Tibial artery (tissue), 4 donors: ENCODE data around the gene UBE2G2.

Experiments used
- DNase-seq, 2 donors: peaks; one replicate each; pipeline ENCODE4 v3.0.0-alpha.2; 2019
- H3K27ac ChIP-seq, 2 donors: fragments of 200-600 bp; sonication (generic) in 1 of 2; 1 replicate in 1 of 2; 2 replicates in 1 of 2; pipeline ENCODE4 v1.5.1; 2018 to 2019; ENCODE audit warnings: mild to moderate bottlenecking in 1 of 2
- H3K27me3 ChIP-seq, 2 donors: fragments of 200-600 bp; sonication (generic) in 1 of 2; one replicate each; pipeline versions ENCODE4 v1.5.1 to v1.6.0; 2016 to 2019
- H3K36me3 ChIP-seq, 3 donors: fragments of 200-600 bp; sonication (generic) in 2 of 3; one replicate each; pipeline ENCODE4 v1.5.1; 2016 to 2019; ENCODE audit warnings: mild to moderate bottlenecking in 2 of 3
- H3K4me1 ChIP-seq, 4 donors: fragments of 200-600 bp; sonication (generic) in 2 of 4; 1 replicate in 3 of 4; 2 replicates in 1 of 4; pipeline ENCODE4 v1.5.1; 2016 to 2019
- H3K4me3 ChIP-seq, 2 donors: fragments of 200-600 bp; sonication (generic) in 1 of 2; 1 replicate in 1 of 2; 2 replicates in 1 of 2; pipeline ENCODE4 v1.5.1; 2018 to 2019; ENCODE audit warnings: mild to moderate bottlenecking in 2 of 2
- H3K9me3 ChIP-seq, 3 donors: fragments of 200-600 bp; sonication (generic) in 1 of 3; one replicate each; pipeline ENCODE4 v1.5.1; 2016 to 2019
- intact Hi-C: fragments of 100-400 bp; cut with DNase I; formaldehyde crosslinking; loops from one replicate; pipeline ENCODE4 v1.15.0; 2023; ENCODE audit warnings: low total_unique reads
- TF ChIP-seq, protein P1 (sequence below), 2 experiments: fragments of 200-600 bp in 1 of 2; fragments of 450-650 bp in 1 of 2; IDR thresholded peaks; one replicate each; pipeline ENCODE4 v1.5.1; 2017 to 2019; ENCODE audit warnings: antibody characterized with exemption in 2 of 2, mild to moderate bottlenecking in 1 of 2, moderate library complexity in 1 of 2

The UBE2G2 gene

GRCh38 chr21:44819283-44820243 lies 17.9 kb upstream of the UBE2G2 start:
- Histone ChIP-seq H3K36me3 (no peaks in the 10 kb centered on the region), H3K27me3 (no peaks in the 10 kb centered on the region), H3K9me3 (peaks cover 0 to 22% (median 20%) of the 10 kb centered on the region in 3 donors), H3K4me1 (peaks cover 0 to 20% (median 20%) of the 10 kb centered on the region in 4 donors), H3K27ac (no peak overlapping the region), H3K4me3 (no peak overlapping the region)
- intact Hi-C loops = loop anchor here (5.0 to 10.0 kb wide), 2 partner anchors 53 to 105 kb away; partner anchors contain the start of genes ITGB2 and PTTG1IP
- TF ChIP-seq, protein P1, sequence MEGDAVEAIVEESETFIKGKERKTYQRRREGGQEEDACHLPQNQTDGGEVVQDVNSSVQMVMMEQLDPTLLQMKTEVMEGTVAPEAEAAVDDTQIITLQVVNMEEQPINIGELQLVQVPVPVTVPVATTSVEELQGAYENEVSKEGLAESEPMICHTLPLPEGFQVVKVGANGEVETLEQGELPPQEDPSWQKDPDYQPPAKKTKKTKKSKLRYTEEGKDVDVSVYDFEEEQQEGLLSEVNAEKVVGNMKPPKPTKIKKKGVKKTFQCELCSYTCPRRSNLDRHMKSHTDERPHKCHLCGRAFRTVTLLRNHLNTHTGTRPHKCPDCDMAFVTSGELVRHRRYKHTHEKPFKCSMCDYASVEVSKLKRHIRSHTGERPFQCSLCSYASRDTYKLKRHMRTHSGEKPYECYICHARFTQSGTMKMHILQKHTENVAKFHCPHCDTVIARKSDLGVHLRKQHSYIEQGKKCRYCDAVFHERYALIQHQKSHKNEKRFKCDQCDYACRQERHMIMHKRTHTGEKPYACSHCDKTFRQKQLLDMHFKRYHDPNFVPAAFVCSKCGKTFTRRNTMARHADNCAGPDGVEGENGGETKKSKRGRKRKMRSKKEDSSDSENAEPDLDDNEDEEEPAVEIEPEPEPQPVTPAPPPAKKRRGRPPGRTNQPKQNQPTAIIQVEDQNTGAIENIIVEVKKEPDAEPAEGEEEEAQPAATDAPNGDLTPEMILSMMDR (IDR thresholded peaks at IDR 0.05) = no peak
- DNase-seq = no peak

DNA sequence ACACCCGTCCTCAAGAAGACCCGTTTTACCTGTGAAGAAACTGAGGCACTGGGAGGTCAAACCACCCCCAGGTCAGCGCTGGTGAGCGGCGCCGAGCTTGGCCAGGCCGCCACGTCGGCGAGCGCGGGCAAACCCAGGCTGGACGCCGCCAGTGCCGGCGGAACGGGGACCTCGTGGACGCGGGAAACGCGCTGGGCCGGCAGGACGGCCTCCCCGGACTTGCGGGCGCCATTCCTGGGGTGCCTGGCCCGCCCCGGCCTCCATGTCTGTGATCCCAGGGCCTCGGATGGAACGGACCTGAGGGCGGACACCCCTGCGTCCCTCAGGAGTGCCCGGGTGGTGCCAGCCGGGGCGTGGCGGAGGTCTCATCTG lies 17.0 kb upstream of the UBE2G2 start:
- Histone ChIP-seq H3K27ac (peak overlapping the region; percentile 77 to 86), H3K27me3 (no peaks in the 10 kb centered on the region), H3K4me3 (peak overlapping the region; percentile 67 to 85), H3K36me3 (peaks cover 0 to 2% (median 0%) of the 10 kb centered on the region in 3 donors), H3K9me3 (peaks cover 0 to 22% (median 20%) of the 10 kb centered on the region in 3 donors), H3K4me1 (peaks cover 0 to 20% (median 20%) of the 10 kb centered on the region in 4 donors)
- intact Hi-C loops = loop anchor here (5.0 to 10.0 kb wide), 2 partner anchors 54 to 106 kb away; partner anchors contain the start of genes ITGB2 and PTTG1IP
- DNase-seq = no peak
- TF ChIP-seq, protein P1 (IDR thresholded peaks at IDR 0.05) = no peak

DNA sequence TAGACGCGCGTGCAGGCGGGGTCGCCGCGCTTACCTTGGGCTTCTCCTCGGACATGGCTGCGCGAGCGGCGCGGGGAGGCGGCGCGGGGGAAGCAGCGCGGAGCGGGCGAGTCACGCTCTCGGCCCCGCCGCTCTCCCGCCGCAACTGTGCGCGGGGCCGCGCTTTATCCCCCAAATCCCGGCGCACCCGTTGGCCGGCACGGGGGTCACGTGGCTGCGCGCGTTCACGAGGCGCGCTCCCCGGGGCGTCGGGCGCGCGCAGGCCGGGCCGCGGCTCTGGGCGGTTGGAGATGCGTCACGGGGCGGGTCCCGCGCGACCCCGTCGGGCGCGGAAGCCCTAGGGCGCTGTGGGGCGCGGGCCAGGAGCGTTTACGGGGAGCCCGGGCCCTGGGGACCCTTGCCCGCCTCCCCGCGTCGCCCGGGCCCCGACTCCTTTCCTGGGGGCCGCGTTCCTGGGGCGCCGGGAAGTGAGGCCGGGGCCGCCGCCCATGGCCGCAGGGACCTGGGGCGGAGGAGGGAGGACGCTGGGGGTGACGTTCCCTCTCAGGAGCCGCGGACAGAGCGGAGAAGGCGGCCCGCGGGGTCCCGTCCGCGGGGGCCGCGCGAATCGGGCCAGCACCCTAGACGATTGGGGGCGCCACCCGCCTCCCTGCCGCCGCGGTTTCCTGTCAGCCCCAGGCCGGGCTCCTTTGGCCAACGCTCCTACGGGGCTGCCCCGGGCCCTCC lies 16.5 kb upstream of the UBE2G2 start, which contains the start of gene SUMO3:
Gene SUMO3 (minus strand): TSS at position 149 of the 726 bp plus-strand sequence. CDS start 94 bp downstream, at position 55.
- DNase-seq = peak; percentile 73 to 89
- Histone ChIP-seq H3K27ac (peak within 1 kb of the TSS; percentile 77 to 86), H3K4me3 (peak within 1 kb of the TSS; percentile 67 to 85), H3K27me3 (no peaks in the 10 kb centered on the region), H3K9me3 (peaks cover 0 to 22% (median 20%) of the 10 kb centered on the region in 3 donors), H3K36me3 (peaks cover 0 to 8% (median 4%) of the 10 kb centered on the region in 3 donors), H3K4me1 (peaks cover 0 to 20% (median 20%) of the 10 kb centered on the region in 4 donors)
- TF ChIP-seq, protein P1 (IDR thresholded peaks at IDR 0.05) = no peak
- intact Hi-C loops = loop anchor here (5.0 to 10.0 kb wide), 2 partner anchors 54 to 107 kb away; partner anchors contain the start of genes ITGB2 and PTTG1IP

DNA sequence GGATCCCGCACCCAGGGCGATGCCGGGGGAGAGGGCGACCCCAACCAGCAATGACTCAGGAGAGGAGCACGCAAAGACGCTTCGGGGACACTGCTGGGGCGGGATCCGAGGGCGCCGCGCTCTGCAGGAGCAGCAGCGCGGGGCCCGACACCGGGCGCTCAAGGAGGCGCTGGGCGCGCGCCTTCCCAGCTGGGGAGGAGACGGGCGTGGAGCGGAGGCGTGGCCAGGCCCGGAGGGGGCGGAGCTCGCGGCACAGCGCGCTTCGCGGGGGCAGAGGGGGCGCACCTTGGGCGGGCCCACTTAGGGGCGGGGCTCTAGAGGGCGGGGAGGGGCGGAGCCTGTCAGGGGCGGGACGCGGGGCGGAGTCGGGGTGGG lies 15.9 kb upstream of the UBE2G2 start:
- Histone ChIP-seq H3K4me1 (peaks cover 0 to 25% (median 20%) of the 10 kb centered on the region in 4 donors), H3K36me3 (peaks cover 0 to 13% (median 8%) of the 10 kb centered on the region in 3 donors), H3K27me3 (no peaks in the 10 kb centered on the region), H3K27ac (peak overlapping the region; percentile 77 to 86), H3K9me3 (peaks cover 0 to 19% (median 17%) of the 10 kb centered on the region in 3 donors), H3K4me3 (peak overlapping the region; percentile 67 to 85)
- intact Hi-C loops = loop anchor here (5.0 to 10.0 kb wide), 2 partner anchors 55 to 107 kb away; partner anchors contain the start of genes ITGB2 and PTTG1IP
- peak; percentile 82 to 95 for DNase-seq
- TF ChIP-seq, protein P1 (IDR thresholded peaks at IDR 0.05) = no peak
